MM.1S (cell line): Measurements from ENCODE around the gene PLEKHH3.

Experiments used
- DNase-seq: peaks from one replicate; pipeline ENCODE4 v3.0.0-alpha.2; 2015
- H2AFZ ChIP-seq: fragments of 300-600 bp; sonication (generic); 2 replicates; pipeline ENCODE4 v1.6.0; 2016; ENCODE audit warnings: antibody characterized with exemption, low read length
- H3F3A ChIP-seq: fragments of 300-600 bp; sonication (generic); 2 replicates; pipeline ENCODE4 v1.6.1; 2016; ENCODE audit warnings: mild to moderate bottlenecking, antibody characterized with exemption, low read length, moderate library complexity, mixed read lengths; ENCODE audit not compliant: insufficient read depth
- H3K27ac ChIP-seq: fragments of 300-600 bp; sonication (generic); 2 replicates; pipeline ENCODE4 v1.5.1; 2016; ENCODE audit warnings: mild to moderate bottlenecking, low read length
- H3K27me3 ChIP-seq: fragments of 300-600 bp; sonication (generic); replicated peaks from 2 replicates; pipeline ENCODE4 v1.6.0; 2016; ENCODE audit warnings: low read length; ENCODE audit not compliant: insufficient read depth
- H3K36me3 ChIP-seq: fragments of 300-600 bp; sonication (generic); replicated peaks from 2 replicates; pipeline ENCODE4 v1.6.1; 2016; ENCODE audit warnings: mild to moderate bottlenecking, low read length, mixed read lengths; ENCODE audit not compliant: insufficient read depth
- H3K4me1 ChIP-seq: fragments of 300-600 bp; sonication (generic); 2 replicates; pipeline ENCODE4 v1.6.1; 2016; ENCODE audit warnings: low read length, mixed read lengths
- H3K4me2 ChIP-seq: fragments of 300-600 bp; sonication (generic); 2 replicates; pipeline ENCODE4 v1.6.0; 2016; ENCODE audit warnings: low read depth, low read length
- H3K4me3 ChIP-seq: fragments of 300-600 bp; sonication (generic); 2 replicates; pipeline ENCODE4 v1.5.1; 2016; ENCODE audit warnings: low read length, mixed read lengths
- H3K79me2 ChIP-seq: fragments of 300-600 bp; sonication (generic); 2 replicates; pipeline ENCODE4 v1.6.1; 2016; ENCODE audit warnings: mixed run types, low read length, mixed read lengths
- H3K9ac ChIP-seq: fragments of 300-600 bp; sonication (generic); 2 replicates; pipeline ENCODE4 v1.6.1; 2016; ENCODE audit warnings: low read length, mixed read lengths
- H3K9me2 ChIP-seq: fragments of 300-600 bp; sonication (generic); replicated peaks from 2 replicates; pipeline ENCODE4 v1.6.1; 2016; ENCODE audit warnings: mild to moderate bottlenecking, low read length, mixed read lengths; ENCODE audit not compliant: insufficient read depth
- H3K9me3 ChIP-seq: fragments of 300-600 bp; sonication (generic); replicated peaks from 2 replicates; pipeline ENCODE4 v1.6.1; 2016; ENCODE audit warnings: mild to moderate bottlenecking, low read length, mixed read lengths; ENCODE audit not compliant: insufficient read depth
- H4K20me1 ChIP-seq: fragments of 300-600 bp; sonication (generic); 2 replicates; pipeline ENCODE4 v1.6.1; 2016; ENCODE audit warnings: mild to moderate bottlenecking, low read length, moderate library complexity, mixed read lengths; ENCODE audit not compliant: insufficient read depth
- CTCF ChIP-seq: fragments of 300-600 bp; sonication (generic); IDR thresholded peaks from 2 replicates; pipeline ENCODE4 v1.5.1; 2016; ENCODE audit warnings: antibody characterized with exemption, low read length, mixed read lengths
- EZH2 ChIP-seq: fragments of 300-600 bp; sonication (generic); optimal IDR thresholded peaks from 2 replicates; pipeline ENCODE3; 2017; ENCODE audit warnings: low read depth, mild to moderate bottlenecking, antibody characterized with exemption, low read length, mixed read lengths
- EZH2phosphoT487 ChIP-seq: fragments of 300-600 bp; sonication (generic); IDR thresholded peaks from 2 replicates; pipeline ENCODE4 v1.6.1; 2018; ENCODE audit warnings: antibody characterized with exemption, low read length

PLEKHH3 gene

GRCh38 chr17:42653179-42654124 lies 23.3 kb downstream of the PLEKHH3 start:
- Histone ChIP-seq H3K36me3 (no peaks in the 10 kb centered on the region), H4K20me1 (no peaks in the 10 kb centered on the region), H3F3A (peaks cover 23% of the 10 kb centered on the region), H3K27ac (no peak overlapping the region), H3K9ac (no peak overlapping the region), H3K79me2 (no peaks in the 10 kb centered on the region), H3K27me3 (no peaks in the 10 kb centered on the region), H3K4me1 (peaks cover 17% of the 10 kb centered on the region), H3K4me3 (no peak overlapping the region), H3K4me2 (no peak overlapping the region), H2AFZ (no peak overlapping the region), H3K9me2 (no peaks in the 10 kb centered on the region), H3K9me3 (no peaks in the 10 kb centered on the region)
- no peak for DNase-seq
- no peak for TF ChIP-seq CTCF
- TF ChIP-seq EZH2 = no peak
- TF ChIP-seq EZH2phosphoT487 = no peak

GRCh38 chr17:42651392-42651791 lies 25.4 kb downstream of the PLEKHH3 start:
- no peak overlapping the region for H3K9ac ChIP-seq
- no peak overlapping the region for H3K27ac ChIP-seq
- H3K4me3 ChIP-seq = no peak overlapping the region
- no peaks in the 10 kb centered on the region for H3K79me2 ChIP-seq
- peaks cover 11% of the 10 kb centered on the region for H3K4me1 ChIP-seq
- H3K36me3 ChIP-seq = no peaks in the 10 kb centered on the region
- no peaks in the 10 kb centered on the region for H4K20me1 ChIP-seq
- H3K4me2 ChIP-seq = no peak overlapping the region
- TF ChIP-seq EZH2phosphoT487 (no peak), EZH2 (no peak), CTCF (no peak)
- no peaks in the 10 kb centered on the region for H3K9me2 ChIP-seq
- H3K9me3 ChIP-seq = no peaks in the 10 kb centered on the region
- DNase-seq = no peak
- H3F3A ChIP-seq = peaks cover 15% of the 10 kb centered on the region
- no peak overlapping the region for H2AFZ ChIP-seq
- H3K27me3 ChIP-seq = no peaks in the 10 kb centered on the region

- Histone ChIP-seq H2AFZ (no peak overlapping the region), H3K9ac (no peak overlapping the region), H3K9me2 (no peaks in the 10 kb centered on the region), H3K9me3 (no peaks in the 10 kb centered on the region), H3K27ac (no peak overlapping the region), H3K4me2 (no peak overlapping the region), H3K4me3 (no peak overlapping the region), H3K79me2 (no peaks in the 10 kb centered on the region), H3F3A (no peaks in the 10 kb centered on the region), H3K36me3 (no peaks in the 10 kb centered on the region), H3K27me3 (no peaks in the 10 kb centered on the region), H4K20me1 (no peaks in the 10 kb centered on the region), H3K4me1 (0 out of 2 replicates have a peak, but pooled peaks cover under 1% of the 10 kb centered on the region)
- TF ChIP-seq CTCF (no peak), EZH2 (no peak), EZH2phosphoT487 (no peak)
- no peak for DNase-seq
Measured at GRCh38 chr17:42647778-42648177, 29.0 kb downstream of the PLEKHH3 start.
